PC-3 (cell line): ENCODE results near the gene TMEM255B.

Source experiments
- CTCF ChIP-seq: fragments of 300-600 bp; sonication (generic); conservative IDR thresholded peaks from 2 replicates; pipeline ENCODE4 v1.5.1; 2017; ENCODE audit warnings: antibody characterized with exemption, low read depth, mild to moderate bottlenecking, low read length
- EZH2 ChIP-seq: fragments of 300-600 bp; sonication (generic); IDR thresholded peaks from one replicate; pipeline ENCODE4 v1.6.1; 2017; ENCODE audit warnings: antibody characterized with exemption, mild to moderate bottlenecking, low read length; ENCODE audit not compliant: unreplicated experiment
- EZH2phosphoT487 ChIP-seq: fragments of 300-600 bp; sonication (generic); IDR thresholded peaks from 2 replicates; pipeline ENCODE4 v1.6.1; 2018; ENCODE audit warnings: mild to moderate bottlenecking, antibody characterized with exemption, low read length, borderline replicate concordance

GRCh38 chr13:113739527-113740285 lies 19.3 kb upstream of the TMEM255B start:
- TF ChIP-seq EZH2 (no peak), CTCF (no peak), EZH2phosphoT487 (no peak)
